Mucosa of stomach (tissue), 1 donor: ENCODE measurements around the gene RHBG.

Experiments used
- H3K27me3 ChIP-seq: one replicate; pipeline ENCODE4 v1.7.0; 2013; ENCODE audit warnings: mild to moderate bottlenecking, low read length; ENCODE audit not compliant: control insufficient read depth, insufficient read depth
- H3K36me3 ChIP-seq: one replicate; pipeline ENCODE4 v1.7.0; 2013; ENCODE audit warnings: low read length; ENCODE audit not compliant: control insufficient read depth, insufficient read depth
- H3K4me1 ChIP-seq: one replicate; pipeline ENCODE4 v1.7.0; 2013; ENCODE audit warnings: mild to moderate bottlenecking, low read length; ENCODE audit not compliant: control insufficient read depth, insufficient read depth
- H3K4me3 ChIP-seq: one replicate; pipeline ENCODE4 v1.7.0; 2013; ENCODE audit warnings: low read length
- H3K9ac ChIP-seq: one replicate; pipeline ENCODE4 v1.7.0; 2013; ENCODE audit warnings: mild to moderate bottlenecking, low read length, moderate library complexity
- H3K9me3 ChIP-seq: one replicate; pipeline ENCODE4 v1.7.0; 2013; ENCODE audit warnings: mild to moderate bottlenecking, low read length, moderate library complexity; ENCODE audit not compliant: control insufficient read depth
- donor health status: Pancreatic carcinoma.

The RHBG gene

GRCh38 chr1:156418416-156419070 lies 49.5 kb downstream of the RHBG start:
- Histone ChIP-seq H3K9me3 (no peaks in the 10 kb centered on the region), H3K27me3 (peaks cover 93% of the 10 kb centered on the region), H3K36me3 (no peaks in the 10 kb centered on the region), H3K4me1 (peaks cover 35% of the 10 kb centered on the region), H3K4me3 (no peak overlapping the region), H3K9ac (no peak overlapping the region)

GRCh38 chr1:156419854-156420204 lies 50.8 kb downstream of the RHBG start:
- Histone ChIP-seq H3K9me3 (no peaks in the 10 kb centered on the region), H3K9ac (no peak overlapping the region), H3K4me3 (no peak overlapping the region), H3K36me3 (no peaks in the 10 kb centered on the region), H3K27me3 (peaks cover 94% of the 10 kb centered on the region), H3K4me1 (peaks cover 35% of the 10 kb centered on the region)

- H3K4me1 ChIP-seq: peaks cover 35% of the 10 kb centered on the region
- H3K9me3 ChIP-seq: no peaks in the 10 kb centered on the region
- no peak overlapping the region for H3K4me3 ChIP-seq
- no peak overlapping the region for H3K9ac ChIP-seq
- peaks cover 96% of the 10 kb centered on the region for H3K27me3 ChIP-seq
- H3K36me3 ChIP-seq: no peaks in the 10 kb centered on the region
Observed at GRCh38 chr1:156420205-156421061, 51.4 kb downstream of the RHBG start.

- Histone ChIP-seq H3K36me3 (no peaks in the 10 kb centered on the region), H3K27me3 (peaks cover 95% of the 10 kb centered on the region), H3K9ac (no peak overlapping the region)
Observed at GRCh38 chr1:156421062-156421938, 52.3 kb downstream of the RHBG start.

GRCh38 chr1:156421939-156422601 lies 53.1 kb downstream of the RHBG start:
- Histone ChIP-seq H3K4me1 (peaks cover 35% of the 10 kb centered on the region), H3K27me3 (peaks cover 93% of the 10 kb centered on the region), H3K36me3 (no peaks in the 10 kb centered on the region), H3K4me3 (no peak overlapping the region), H3K9ac (no peak overlapping the region), H3K9me3 (no peaks in the 10 kb centered on the region)

More at GRCh38 chr1:156421062-156421938, 52.3 kb downstream of the RHBG start:
- Histone ChIP-seq H3K9me3 (no peaks in the 10 kb centered on the region), H3K4me3 (no peak overlapping the region), H3K4me1 (peaks cover 35% of the 10 kb centered on the region)

- no peaks in the 10 kb centered on the region for H3K9me3 ChIP-seq
- H3K4me1 ChIP-seq: peaks cover 35% of the 10 kb centered on the region
- H3K36me3 ChIP-seq: no peaks in the 10 kb centered on the region
- H3K4me3 ChIP-seq: no peak overlapping the region
- H3K27me3 ChIP-seq: peaks cover 94% of the 10 kb centered on the region
- no peak overlapping the region for H3K9ac ChIP-seq
Observed at GRCh38 chr1:156422602-156423091, 53.6 kb downstream of the RHBG start.

- Histone ChIP-seq H3K27me3 (peaks cover 94% of the 10 kb centered on the region), H3K4me3 (no peak overlapping the region), H3K9me3 (no peaks in the 10 kb centered on the region), H3K36me3 (no peaks in the 10 kb centered on the region), H3K4me1 (peaks cover 35% of the 10 kb centered on the region), H3K9ac (no peak overlapping the region)
Observed at GRCh38 chr1:156423422-156424352, 54.7 kb downstream of the RHBG start.

GRCh38 chr1:156424806-156425432 lies 55.9 kb downstream of the RHBG start:
- Histone ChIP-seq H3K27me3 (peaks cover 94% of the 10 kb centered on the region), H3K9ac (no peak overlapping the region), H3K4me1 (peaks cover 31% of the 10 kb centered on the region), H3K36me3 (no peaks in the 10 kb centered on the region), H3K9me3 (no peaks in the 10 kb centered on the region), H3K4me3 (no peak overlapping the region)

- Histone ChIP-seq H3K4me1 (peaks cover 21% of the 10 kb centered on the region), H3K4me3 (no peak overlapping the region), H3K9me3 (no peaks in the 10 kb centered on the region), H3K27me3 (peaks cover 94% of the 10 kb centered on the region), H3K36me3 (no peaks in the 10 kb centered on the region), H3K9ac (no peak overlapping the region)
Observed at GRCh38 chr1:156425943-156426342, 56.9 kb downstream of the RHBG start.

GRCh38 chr1:156427957-156428356 lies 58.9 kb downstream of the RHBG start:
- H3K9ac ChIP-seq: no peak overlapping the region
- H3K9me3 ChIP-seq: no peaks in the 10 kb centered on the region
- no peak overlapping the region for H3K4me3 ChIP-seq
- peaks cover under 1% of the 10 kb centered on the region for H3K4me1 ChIP-seq
- H3K36me3 ChIP-seq: no peaks in the 10 kb centered on the region
- peaks cover 93% of the 10 kb centered on the region for H3K27me3 ChIP-seq
